ENCODE measurements around the gene CSF1. TPM values are rescaled to one million over a fixed set of nuclear protein-coding genes. Genes with fewer than 3 reads are reported as not detected.
"Not testable (repeated sequence)": the region's sequence is repeated elsewhere in the genome, so short reads cannot be mapped to it uniquely, and the experiment has no call there.

Gene CSF1, protein sequence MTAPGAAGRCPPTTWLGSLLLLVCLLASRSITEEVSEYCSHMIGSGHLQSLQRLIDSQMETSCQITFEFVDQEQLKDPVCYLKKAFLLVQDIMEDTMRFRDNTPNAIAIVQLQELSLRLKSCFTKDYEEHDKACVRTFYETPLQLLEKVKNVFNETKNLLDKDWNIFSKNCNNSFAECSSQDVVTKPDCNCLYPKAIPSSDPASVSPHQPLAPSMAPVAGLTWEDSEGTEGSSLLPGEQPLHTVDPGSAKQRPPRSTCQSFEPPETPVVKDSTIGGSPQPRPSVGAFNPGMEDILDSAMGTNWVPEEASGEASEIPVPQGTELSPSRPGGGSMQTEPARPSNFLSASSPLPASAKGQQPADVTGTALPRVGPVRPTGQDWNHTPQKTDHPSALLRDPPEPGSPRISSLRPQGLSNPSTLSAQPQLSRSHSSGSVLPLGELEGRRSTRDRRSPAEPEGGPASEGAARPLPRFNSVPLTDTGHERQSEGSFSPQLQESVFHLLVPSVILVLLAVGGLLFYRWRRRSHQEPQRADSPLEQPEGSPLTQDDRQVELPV
- 10 to 100 TPM; 13.9 to 22.6 (median 19.4) TPM for total RNA-seq
- 13.5 TPM for polyA plus RNA-seq
- long read RNA-seq, donor 1, full-length matches to known transcripts = 14 of 45 reads
- long read RNA-seq, donor 1, partial matches to known transcripts = 29 of 45 reads
- long read RNA-seq, donor 1, other reads (novel, unspliced or antisense) = 2 of 45 reads
- long read RNA-seq, donor 2, full-length matches to known transcripts = 11 of 21 reads
- long read RNA-seq, donor 2, partial matches to known transcripts = 6 of 21 reads
- long read RNA-seq, donor 2, other reads (novel, unspliced or antisense) = 4 of 21 reads
- long read RNA-seq, donor 3, full-length matches to known transcripts = 8 of 23 reads
- long read RNA-seq, donor 3, partial matches to known transcripts = 12 of 23 reads
- long read RNA-seq, donor 3, other reads (novel, unspliced or antisense) = 3 of 23 reads
- long read RNA-seq, donor 4, full-length matches to known transcripts = 6 of 15 reads
- long read RNA-seq, donor 4, partial matches to known transcripts = 8 of 15 reads
- long read RNA-seq, donor 4, other reads (novel, unspliced or antisense) = 1 of 15 reads

DNA sequence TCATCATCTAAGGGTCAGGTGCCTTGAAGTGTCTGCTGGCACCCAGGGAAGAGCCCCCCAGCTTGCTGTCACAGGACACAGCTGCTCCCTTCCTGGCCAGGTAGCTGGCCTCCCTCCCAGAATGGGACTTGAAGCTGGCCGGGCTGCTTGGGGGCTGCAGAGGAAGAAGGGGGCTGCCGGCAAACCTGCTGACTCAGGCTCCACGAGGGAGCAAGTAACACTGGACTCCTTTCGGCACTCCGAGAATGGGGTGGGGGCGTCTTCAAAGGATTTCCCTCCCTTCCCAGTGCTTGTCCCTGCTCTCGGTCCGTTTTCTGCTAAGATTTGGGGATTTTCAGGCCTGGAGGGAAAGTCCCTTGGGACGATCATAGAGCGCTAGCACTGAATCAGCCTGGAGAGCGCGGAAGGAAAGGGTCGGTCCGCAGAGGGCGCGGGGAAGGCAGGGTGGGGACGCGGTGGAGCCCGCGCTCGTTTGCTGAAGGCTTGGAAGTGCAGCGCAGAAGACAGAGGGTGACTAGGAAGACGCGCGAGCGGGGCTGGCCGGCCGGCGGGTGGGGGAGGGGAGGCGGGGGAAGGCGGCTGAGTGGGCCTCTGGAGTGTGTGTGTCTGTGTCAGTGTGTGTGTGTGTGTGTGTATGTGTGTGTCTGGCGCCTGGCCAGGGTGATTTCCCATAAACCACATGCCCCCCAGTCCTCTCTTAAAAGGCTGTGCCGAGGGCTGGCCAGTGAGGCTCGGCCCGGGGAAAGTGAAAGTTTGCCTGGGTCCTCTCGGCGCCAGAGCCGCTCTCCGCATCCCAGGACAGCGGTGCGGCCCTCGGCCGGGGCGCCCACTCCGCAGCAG is at the start of gene CSF1:
Gene CSF1, plus strand, starts transcription at position 727 of the 840 bp plus-strand sequence. CDS start 175 bp downstream, outside the sequence.
- H3K4me3 ChIP-seq (ENCODE audit: low read length) = peak within 1 kb of the TSS; percentile 86
- peaks cover 26% of the 10 kb centered on the region for H3K4me1 ChIP-seq (ENCODE audit: control insufficient read depth, insufficient read depth, low read length)
- intact Hi-C loops (cut with DNase I) = loop anchor here in 3 of 4 donors (5.0 kb wide), 3 partner anchors 67 to 118 kb away; partner anchors contain the start of gene AHCYL1 (in 1 of the 3)
- ATAC-seq (peak; percentile 82 to 84), DNase-seq (peak; percentile 82 to 93 (median 92))
- H3K27ac ChIP-seq (ENCODE audit: low read length) = peak within 1 kb of the TSS; percentile 76
- H3K27me3 ChIP-seq (ENCODE audit: control insufficient read depth, insufficient read depth) = no peaks in the 10 kb centered on the region
- 3% methylated on average over 45 of the region's 45 CpGs for WGBS
- no peaks in the 10 kb centered on the region for H3K9me3 ChIP-seq (ENCODE audit: control insufficient read depth, low read length)

DNA sequence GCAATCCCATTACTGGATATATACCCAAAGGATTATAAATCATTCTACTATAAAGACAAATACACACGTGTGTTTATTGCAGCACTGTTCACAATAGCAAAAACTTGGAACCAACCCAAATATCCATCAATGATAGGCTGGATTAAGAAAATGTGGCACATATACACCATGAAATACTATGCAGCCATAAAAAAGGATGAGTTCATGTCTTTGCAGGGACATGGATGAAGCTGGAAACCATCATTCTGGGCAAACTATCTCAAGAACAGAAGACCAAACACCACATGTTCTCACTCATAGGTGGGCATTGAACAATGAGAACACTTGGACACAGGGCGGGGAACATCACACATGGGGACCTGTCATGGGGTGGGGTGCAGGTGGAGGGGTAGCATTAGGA is 49.0 kb upstream of the CSF1 start:
- WGBS = 93% methylated on average over 2 of the region's 2 CpGs
- H3K4me1 ChIP-seq (ENCODE audit: control insufficient read depth, insufficient read depth, low read length); H3K9me3 ChIP-seq (ENCODE audit: control insufficient read depth, low read length); DNase-seq; H3K4me3 ChIP-seq (ENCODE audit: low read length); H3K27ac ChIP-seq (ENCODE audit: low read length); H3K27me3 ChIP-seq (ENCODE audit: control insufficient read depth, insufficient read depth); intact Hi-C loops (cut with DNase I); ATAC-seq: not testable (repeated sequence)

DNA sequence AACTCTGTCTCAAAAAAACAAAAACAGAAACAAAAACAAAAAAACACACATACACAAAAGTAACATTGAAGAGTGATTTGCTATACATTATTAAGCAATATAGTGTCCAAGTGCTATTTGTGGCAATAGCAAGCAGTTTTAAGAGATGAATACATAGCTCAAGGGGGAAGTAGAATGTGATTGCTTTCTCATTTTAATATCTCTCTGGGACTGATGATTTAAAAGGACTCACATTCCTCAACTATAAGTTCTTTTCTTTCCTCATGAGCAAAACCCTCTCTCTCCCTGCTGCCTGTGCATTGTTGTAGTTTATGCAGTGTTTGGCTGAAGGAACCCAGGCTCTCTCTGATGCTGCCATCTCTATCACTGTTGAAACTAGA is 47.0 kb upstream of the CSF1 start:
- no peak for DNase-seq
- ATAC-seq = no peak
- Histone ChIP-seq H3K4me3 (ENCODE audit: low read length) (no peak overlapping the region), H3K4me1 (ENCODE audit: control insufficient read depth, insufficient read depth, low read length) (peaks cover 8% of the 10 kb centered on the region), H3K9me3 (ENCODE audit: control insufficient read depth, low read length) (no peaks in the 10 kb centered on the region), H3K27ac (ENCODE audit: low read length) (no peak overlapping the region), H3K27me3 (ENCODE audit: control insufficient read depth, insufficient read depth) (no peaks in the 10 kb centered on the region)
- intact Hi-C loops (cut with DNase I) = no loop called here

DNA sequence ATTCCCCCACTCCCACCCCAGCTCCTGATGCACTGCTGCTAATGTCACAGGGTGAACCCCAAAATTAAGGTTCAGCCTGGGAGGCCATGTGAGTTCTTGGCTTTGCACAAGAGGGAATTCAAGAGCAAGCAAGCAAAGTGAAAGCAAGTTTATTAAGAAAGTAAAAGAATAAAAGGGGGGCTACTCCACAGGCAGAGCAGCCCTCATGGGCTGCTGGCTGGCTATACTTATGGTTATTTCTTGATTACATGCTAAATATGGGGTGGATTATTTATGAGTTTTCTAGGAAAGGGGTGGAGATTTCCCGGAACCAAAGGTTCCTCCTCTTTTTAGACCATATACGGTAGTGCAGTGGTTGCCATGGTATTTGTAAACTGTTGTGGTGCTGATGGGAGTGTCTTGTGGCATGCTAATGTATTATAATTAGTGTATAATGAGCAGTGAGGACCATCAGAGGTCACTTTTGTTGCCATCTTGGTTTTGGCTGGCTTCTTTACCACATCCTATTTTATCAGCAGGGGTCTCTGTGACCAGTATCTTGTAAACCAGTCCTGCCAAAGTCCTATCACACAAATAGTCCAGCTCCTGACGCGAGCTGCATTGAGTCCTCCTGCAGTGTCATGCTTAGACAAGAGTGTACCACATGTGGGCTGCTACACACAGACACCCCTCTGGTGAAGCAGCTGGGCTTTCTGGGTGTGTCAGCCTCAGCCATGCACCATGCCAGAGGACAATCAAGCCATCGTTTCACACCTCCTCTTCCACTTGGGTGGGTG is 46.4 kb upstream of the CSF1 start:
- Histone ChIP-seq H3K27ac (ENCODE audit: low read length) (no peak overlapping the region), H3K4me1 (ENCODE audit: control insufficient read depth, insufficient read depth, low read length) (peaks cover 8% of the 10 kb centered on the region), H3K4me3 (ENCODE audit: low read length) (no peak overlapping the region), H3K27me3 (ENCODE audit: control insufficient read depth, insufficient read depth) (no peaks in the 10 kb centered on the region), H3K9me3 (ENCODE audit: control insufficient read depth, low read length) (no peaks in the 10 kb centered on the region)
- intact Hi-C loops (cut with DNase I) = no loop called here
- 49% methylated on average over 5 of the region's 5 CpGs for WGBS
- DNase-seq = no peak
- ATAC-seq = peak; percentile 47 to 52

DNA sequence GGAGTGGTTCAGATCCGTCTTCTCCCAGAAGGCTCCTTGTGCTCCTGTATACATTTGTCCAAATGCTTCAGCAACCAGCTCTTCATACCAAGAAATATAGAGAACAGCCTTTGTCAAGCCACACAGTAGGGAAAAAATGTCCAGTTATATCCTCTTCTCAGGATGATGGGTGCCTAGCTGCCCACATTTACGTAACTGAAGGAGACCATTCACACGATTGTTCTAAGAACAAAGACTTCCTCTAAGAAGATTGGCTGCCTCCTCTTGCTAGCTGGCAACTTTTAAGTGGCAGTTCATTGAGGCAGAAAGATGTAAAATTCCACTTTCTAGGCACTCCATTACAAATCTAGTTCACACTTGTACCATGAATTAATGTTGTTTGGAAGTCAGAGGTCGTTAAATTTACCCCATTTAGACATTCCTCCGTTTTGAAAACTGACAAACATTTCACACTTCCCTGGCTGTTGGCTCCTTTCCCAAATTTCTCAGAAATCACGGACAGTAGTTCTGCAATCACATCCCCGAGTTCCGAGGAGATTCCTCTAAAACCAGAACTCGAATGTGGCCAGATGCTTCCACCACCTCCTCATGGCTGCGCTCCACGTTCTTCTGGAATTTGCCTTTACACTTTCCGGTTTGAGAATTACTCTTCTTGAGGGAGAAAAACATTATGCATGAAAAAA is 45.6 kb upstream of the CSF1 start:
- Histone ChIP-seq H3K4me3 (ENCODE audit: low read length) (no peak overlapping the region), H3K27me3 (ENCODE audit: control insufficient read depth, insufficient read depth) (no peaks in the 10 kb centered on the region), H3K4me1 (ENCODE audit: control insufficient read depth, insufficient read depth, low read length) (peaks cover 8% of the 10 kb centered on the region), H3K9me3 (ENCODE audit: control insufficient read depth, low read length) (no peaks in the 10 kb centered on the region), H3K27ac (ENCODE audit: low read length) (no peak overlapping the region)
- ATAC-seq (no peak), DNase-seq (no peak)
- intact Hi-C loops (cut with DNase I) = no loop called here
- WGBS = 40% methylated on average over 12 of the region's 12 CpGs

DNA sequence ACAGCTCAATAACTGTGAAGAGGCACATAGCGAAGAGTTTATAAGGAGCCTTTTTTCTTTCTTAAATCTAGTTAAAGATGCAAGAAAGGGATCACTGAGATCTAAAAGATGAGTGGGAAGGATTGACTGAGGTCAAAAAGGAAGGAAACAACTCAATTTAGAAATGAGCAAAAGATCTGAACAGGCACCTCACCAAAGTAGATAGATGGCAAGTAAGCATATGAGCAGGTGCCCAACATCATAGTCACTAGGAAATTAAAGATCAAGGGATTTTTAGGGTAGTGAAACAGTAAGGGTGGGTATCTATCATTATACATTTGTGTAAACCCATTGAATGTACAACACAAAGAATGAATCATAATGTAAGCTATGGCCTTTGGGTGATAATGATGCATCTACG is 44.6 kb upstream of the CSF1 start:
- intact Hi-C loops (cut with DNase I) = no loop called here
- no peak overlapping the region for H3K27ac ChIP-seq (ENCODE audit: low read length)
- DNase-seq = no peak
- no peaks in the 10 kb centered on the region for H3K9me3 ChIP-seq (ENCODE audit: control insufficient read depth, low read length)
- H3K27me3 ChIP-seq (ENCODE audit: control insufficient read depth, insufficient read depth) = no peaks in the 10 kb centered on the region
- H3K4me3 ChIP-seq (ENCODE audit: low read length) = no peak overlapping the region
- no peak for ATAC-seq
- peaks cover 8% of the 10 kb centered on the region for H3K4me1 ChIP-seq (ENCODE audit: control insufficient read depth, insufficient read depth, low read length)
- WGBS = 98% methylated on average over 2 of the region's 2 CpGs

DNA sequence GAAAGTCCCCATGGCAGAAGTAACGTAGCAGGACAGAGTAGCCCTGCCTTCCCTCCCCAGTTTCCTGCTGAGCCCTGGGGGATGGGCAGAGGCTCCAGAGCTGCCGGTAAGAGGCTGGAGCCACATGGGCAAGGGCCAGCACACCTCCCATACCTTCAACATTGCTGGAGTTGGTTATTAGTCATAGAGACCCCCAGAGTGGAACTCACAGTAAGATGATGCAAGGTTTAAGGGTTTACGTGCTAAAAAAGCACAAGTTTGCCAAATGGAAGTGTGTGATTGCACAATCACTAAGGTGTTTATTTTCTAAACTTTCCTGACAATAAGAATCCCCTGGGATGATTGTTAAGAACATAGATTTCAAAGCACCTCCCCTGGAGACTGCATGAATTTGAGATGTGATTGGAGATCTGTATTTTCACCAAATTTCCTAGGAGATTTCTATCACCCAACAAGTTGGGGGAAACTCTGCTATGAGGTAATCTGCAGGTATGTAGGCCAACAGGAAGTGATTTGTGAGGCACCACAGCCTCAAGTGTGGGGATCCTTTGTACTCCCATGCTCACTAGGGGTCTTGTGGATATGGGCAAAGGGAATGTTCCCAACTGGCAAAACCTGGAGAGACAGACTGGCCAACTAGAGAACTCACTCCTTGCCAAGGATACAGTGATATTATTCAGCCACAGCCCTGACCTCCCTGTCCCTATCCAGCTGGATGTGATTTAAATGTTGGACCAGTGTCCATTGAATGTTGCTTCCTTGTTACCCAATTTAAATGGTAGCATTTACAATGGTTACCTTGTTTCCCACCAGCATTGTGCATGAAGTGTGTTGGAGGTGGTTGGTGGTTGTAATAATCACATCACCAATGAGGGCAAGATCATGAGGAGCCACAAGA is 37.1 kb upstream of the CSF1 start:
- 50% methylated on average over 3 of the region's 3 CpGs for WGBS
- ATAC-seq = no peak

DNA sequence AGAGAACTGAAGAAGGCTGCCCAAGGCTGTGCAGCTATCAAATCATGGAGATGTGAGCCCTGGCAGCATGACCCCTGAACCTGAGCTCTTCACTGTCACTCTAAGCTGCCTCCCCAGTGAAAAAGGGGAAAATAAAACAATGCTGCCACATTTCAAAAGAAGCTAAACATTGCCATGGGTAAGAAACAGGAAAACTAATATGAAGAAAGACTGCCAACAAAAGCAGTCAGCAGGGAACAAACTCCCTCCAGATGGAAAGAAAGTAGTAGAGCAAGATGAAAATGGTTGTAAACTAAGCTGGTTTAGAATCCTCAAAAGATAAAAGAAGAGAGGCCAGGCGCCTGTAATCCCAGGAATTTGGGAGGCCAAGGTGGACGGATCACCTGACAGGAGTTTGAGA is 36.2 kb upstream of the CSF1 start:
- intact Hi-C loops (cut with DNase I) = no loop called here
- DNase-seq (no peak), ATAC-seq (no peak)
- H3K4me1 ChIP-seq (ENCODE audit: control insufficient read depth, insufficient read depth, low read length) = no peaks in the 10 kb centered on the region
- no peak overlapping the region for H3K4me3 ChIP-seq (ENCODE audit: low read length)
- H3K27me3 ChIP-seq (ENCODE audit: control insufficient read depth, insufficient read depth) = no peaks in the 10 kb centered on the region
- WGBS = 90% methylated on average over 2 of the region's 2 CpGs
- H3K9me3 ChIP-seq (ENCODE audit: control insufficient read depth, low read length) = no peaks in the 10 kb centered on the region
- no peak overlapping the region for H3K27ac ChIP-seq (ENCODE audit: low read length)

More for the DNA sequence above, 37.1 kb upstream of the CSF1 start:
- DNase-seq = no peak
- Histone ChIP-seq H3K4me1 (ENCODE audit: control insufficient read depth, insufficient read depth, low read length) (no peaks in the 10 kb centered on the region), H3K27ac (ENCODE audit: low read length) (no peak overlapping the region), H3K4me3 (ENCODE audit: low read length) (no peak overlapping the region), H3K9me3 (ENCODE audit: control insufficient read depth, low read length) (no peaks in the 10 kb centered on the region), H3K27me3 (ENCODE audit: control insufficient read depth, insufficient read depth) (no peaks in the 10 kb centered on the region)
- intact Hi-C loops (cut with DNase I) = no loop called here

DNA sequence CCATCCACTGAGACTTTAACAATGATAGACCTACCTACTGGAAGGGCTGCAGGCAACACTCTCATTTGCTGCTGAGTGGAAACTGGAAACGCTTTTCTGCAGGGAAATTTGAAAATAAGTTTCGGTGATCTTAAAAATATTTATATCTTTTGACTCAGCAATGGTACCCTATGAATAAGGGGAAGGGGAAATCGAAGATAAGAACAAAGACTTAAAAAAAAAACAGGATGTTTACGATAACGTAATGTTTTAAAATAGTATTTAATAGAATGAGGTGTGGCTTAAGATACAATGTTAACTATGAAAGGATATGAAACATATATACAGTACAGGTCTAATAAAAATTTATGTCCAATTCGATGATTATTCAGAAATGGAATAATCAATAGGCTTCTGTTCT is 34.8 kb upstream of the CSF1 start:
- H3K27ac ChIP-seq (ENCODE audit: low read length) = no peak overlapping the region
- no peaks in the 10 kb centered on the region for H3K9me3 ChIP-seq (ENCODE audit: control insufficient read depth, low read length)
- DNase-seq (no peak), ATAC-seq (no peak)
- intact Hi-C loops (cut with DNase I) = no loop called here
- no peak overlapping the region for H3K4me3 ChIP-seq (ENCODE audit: low read length)
- H3K4me1 ChIP-seq (ENCODE audit: control insufficient read depth, insufficient read depth, low read length) = no peaks in the 10 kb centered on the region
- 69% methylated on average over 6 of the region's 6 CpGs for WGBS
- H3K27me3 ChIP-seq (ENCODE audit: control insufficient read depth, insufficient read depth) = no peaks in the 10 kb centered on the region
